ENCODE measurements around the gene AK9. TPM values are rescaled to one million over a fixed set of nuclear protein-coding genes. Genes with fewer than 3 reads are reported as not detected.
"Not testable (repeated sequence)": the region's sequence is repeated elsewhere in the genome, so short reads cannot be mapped to it uniquely, and the experiment has no call there.

Gene AK9
- total RNA-seq: 8.1 TPM
- 1 to 10 TPM; 4.3 to 8.2 (median 5.7) TPM for polyA plus RNA-seq

GRCh38 chr6:109690737-109691621, at the start of gene AK9, which contains the start of gene FIG4:
Gene AK9, minus strand, starts transcription at chr6:109691202. Its CDS starts 15,457 bp downstream, at chr6:109675745.
Gene FIG4, plus strand, starts transcription at chr6:109691296. Its CDS starts 140 bp downstream, at chr6:109691436.
- peaks cover 5 to 42% (median 17%) of the 10 kb centered on the region in 4 donors for H3K4me1 Mint-ChIP-seq
- Histone ChIP-seq H3K27ac (ENCODE audit: insufficient read depth, low read length, poor library complexity, severe bottlenecking) (peak within 1 kb of the TSS; percentile 73), H3K36me3 (ENCODE audit: control insufficient read depth, insufficient read depth, low read length) (no peaks in the 10 kb centered on the region), H3K9me3 (ENCODE audit: control insufficient read depth in 2 of 2, low read length in 2 of 2) (no peaks in the 10 kb centered on the region), H3K4me1 (ENCODE audit: control insufficient read depth, insufficient read depth, low read length, poor library complexity, severe bottlenecking) (peaks cover 17% of the 10 kb centered on the region), H3K4me3 (ENCODE audit: low read depth, low read length) (peak within 1 kb of the TSS; percentile 98), H3K27me3 (ENCODE audit: control insufficient read depth, insufficient read depth, low read length) (no peaks in the 10 kb centered on the region)
- no peaks in the 10 kb centered on the region for H3K9me3 Mint-ChIP-seq
- H3K36me3 Mint-ChIP-seq: peaks cover 7% of the 10 kb centered on the region
- no peaks in the 10 kb centered on the region for H3K27me3 Mint-ChIP-seq
- peak within 1 kb of the TSS; percentile 93 to 96 (median 96) for H3K27ac Mint-ChIP-seq
- peak; percentile 82 to 91 (median 86) for DNase-seq
- peak within 1 kb of the TSS; percentile 94 to 99 (median 98) for H3K4me3 Mint-ChIP-seq
- peak; percentile 98 for ATAC-seq (ENCODE audit: low read depth in 2 of 2)

- Mint-ChIP-seq H3K9me3 (peaks cover 0 to 2% (median 0%) of the 10 kb centered on the region in 7 donors), H3K4me3 (no peak overlapping the region), H3K27me3 (no peaks in the 10 kb centered on the region), H3K36me3 (peaks cover 65% of the 10 kb centered on the region), H3K4me1 (no peaks in the 10 kb centered on the region), H3K27ac (no peak overlapping the region)
- H3K4me1 ChIP-seq (ENCODE audit: control insufficient read depth, insufficient read depth, low read length, poor library complexity, severe bottlenecking): no peaks in the 10 kb centered on the region
- ATAC-seq (ENCODE audit: low read depth in 2 of 2) (no peak), DNase-seq (no peak)
- H3K9me3 ChIP-seq (ENCODE audit: control insufficient read depth in 2 of 2, low read length in 2 of 2): no peaks in the 10 kb centered on the region
- H3K27me3 ChIP-seq (ENCODE audit: control insufficient read depth, insufficient read depth, low read length): no peaks in the 10 kb centered on the region
- H3K27ac ChIP-seq (ENCODE audit: insufficient read depth, low read length, poor library complexity, severe bottlenecking): no peak overlapping the region
- peaks cover 16% of the 10 kb centered on the region for H3K36me3 ChIP-seq (ENCODE audit: control insufficient read depth, insufficient read depth, low read length)
- H3K4me3 ChIP-seq (ENCODE audit: low read depth, low read length): no peak overlapping the region
These were observed 49.8 kb upstream of the AK9 start for GRCh38 chr6:109740787-109741186.

- Mint-ChIP-seq H3K4me1 (no peaks in the 10 kb centered on the region), H3K36me3 (peaks cover 67% of the 10 kb centered on the region), H3K27ac (peak overlapping the region in 1 of 3 donors; percentile 52), H3K27me3 (no peaks in the 10 kb centered on the region), H3K4me3 (no peak overlapping the region), H3K9me3 (peaks cover 0 to 2% (median 0%) of the 10 kb centered on the region in 7 donors)
- Histone ChIP-seq H3K27me3 (ENCODE audit: control insufficient read depth, insufficient read depth, low read length) (no peaks in the 10 kb centered on the region), H3K27ac (ENCODE audit: insufficient read depth, low read length, poor library complexity, severe bottlenecking) (no peak overlapping the region), H3K4me1 (ENCODE audit: control insufficient read depth, insufficient read depth, low read length, poor library complexity, severe bottlenecking) (no peaks in the 10 kb centered on the region), H3K9me3 (ENCODE audit: control insufficient read depth in 2 of 2, low read length in 2 of 2) (no peaks in the 10 kb centered on the region), H3K36me3 (ENCODE audit: control insufficient read depth, insufficient read depth, low read length) (peaks cover 23% of the 10 kb centered on the region), H3K4me3 (ENCODE audit: low read depth, low read length) (no peak overlapping the region)
- no peak for ATAC-seq (ENCODE audit: low read depth in 2 of 2)
- DNase-seq: no peak
These were observed 48.7 kb upstream of the AK9 start for GRCh38 chr6:109739686-109740085.

- H3K27ac Mint-ChIP-seq: peak overlapping the region in 1 of 3 donors; percentile 6
- ATAC-seq (ENCODE audit: low read depth in 2 of 2): no peak
These were observed 47.7 kb upstream of the AK9 start for GRCh38 chr6:109738667-109739066.

GRCh38 chr6:109738255-109738654, 47.3 kb upstream of the AK9 start:
- H3K4me3 ChIP-seq (ENCODE audit: low read depth, low read length): no peak overlapping the region
- H3K27ac Mint-ChIP-seq: peak overlapping the region in 1 of 3 donors; percentile 54
- no peaks in the 10 kb centered on the region for H3K9me3 ChIP-seq (ENCODE audit: control insufficient read depth in 2 of 2, low read length in 2 of 2)
- H3K4me1 ChIP-seq (ENCODE audit: control insufficient read depth, insufficient read depth, low read length, poor library complexity, severe bottlenecking): no peaks in the 10 kb centered on the region
- H3K27ac ChIP-seq (ENCODE audit: insufficient read depth, low read length, poor library complexity, severe bottlenecking): no peak overlapping the region
- H3K4me1 Mint-ChIP-seq: no peaks in the 10 kb centered on the region
- H3K9me3 Mint-ChIP-seq: peaks cover 0 to 2% (median 0%) of the 10 kb centered on the region in 7 donors
- no peak overlapping the region for H3K4me3 Mint-ChIP-seq
- no peaks in the 10 kb centered on the region for H3K27me3 ChIP-seq (ENCODE audit: control insufficient read depth, insufficient read depth, low read length)
- H3K36me3 Mint-ChIP-seq: peaks cover 60% of the 10 kb centered on the region
- no peaks in the 10 kb centered on the region for H3K27me3 Mint-ChIP-seq
- no peak for ATAC-seq (ENCODE audit: low read depth in 2 of 2)
- DNase-seq: no peak
- H3K36me3 ChIP-seq (ENCODE audit: control insufficient read depth, insufficient read depth, low read length): peaks cover 21% of the 10 kb centered on the region

More at GRCh38 chr6:109738667-109739066, 47.7 kb upstream of the AK9 start:
- Mint-ChIP-seq H3K4me3 (no peak overlapping the region), H3K27me3 (no peaks in the 10 kb centered on the region), H3K4me1 (no peaks in the 10 kb centered on the region), H3K36me3 (peaks cover 61% of the 10 kb centered on the region), H3K9me3 (peaks cover 0 to 2% (median 0%) of the 10 kb centered on the region in 7 donors)
- no peaks in the 10 kb centered on the region for H3K27me3 ChIP-seq (ENCODE audit: control insufficient read depth, insufficient read depth, low read length)
- H3K27ac ChIP-seq (ENCODE audit: insufficient read depth, low read length, poor library complexity, severe bottlenecking): no peak overlapping the region
- peaks cover 23% of the 10 kb centered on the region for H3K36me3 ChIP-seq (ENCODE audit: control insufficient read depth, insufficient read depth, low read length)
- no peak for DNase-seq
- H3K4me3 ChIP-seq (ENCODE audit: low read depth, low read length): no peak overlapping the region
- no peaks in the 10 kb centered on the region for H3K4me1 ChIP-seq (ENCODE audit: control insufficient read depth, insufficient read depth, low read length, poor library complexity, severe bottlenecking)
- H3K9me3 ChIP-seq (ENCODE audit: control insufficient read depth in 2 of 2, low read length in 2 of 2): no peaks in the 10 kb centered on the region

GRCh38 chr6:109736273-109737025, 45.4 kb upstream of the AK9 start:
- DNase-seq (no peak), ATAC-seq (ENCODE audit: low read depth in 2 of 2) (no peak)
- H3K27me3 ChIP-seq (ENCODE audit: control insufficient read depth, insufficient read depth, low read length): no peaks in the 10 kb centered on the region
- no peak overlapping the region for H3K4me3 ChIP-seq (ENCODE audit: low read depth, low read length)
- Mint-ChIP-seq H3K9me3 (peaks cover 0 to 2% (median 0%) of the 10 kb centered on the region in 7 donors), H3K27ac (no peak overlapping the region), H3K4me1 (no peaks in the 10 kb centered on the region), H3K27me3 (no peaks in the 10 kb centered on the region), H3K36me3 (peaks cover 57% of the 10 kb centered on the region), H3K4me3 (no peak overlapping the region)
- H3K36me3 ChIP-seq (ENCODE audit: control insufficient read depth, insufficient read depth, low read length): peaks cover 21% of the 10 kb centered on the region
- H3K27ac ChIP-seq (ENCODE audit: insufficient read depth, low read length, poor library complexity, severe bottlenecking): no peak overlapping the region
- H3K9me3 ChIP-seq (ENCODE audit: control insufficient read depth in 2 of 2, low read length in 2 of 2): no peaks in the 10 kb centered on the region
- no peaks in the 10 kb centered on the region for H3K4me1 ChIP-seq (ENCODE audit: control insufficient read depth, insufficient read depth, low read length, poor library complexity, severe bottlenecking)

GRCh38 chr6:109725250-109725649, 34.2 kb upstream of the AK9 start:
- not testable (repeated sequence) for H3K27me3 Mint-ChIP-seq; H3K4me3 Mint-ChIP-seq; H3K27ac ChIP-seq (ENCODE audit: insufficient read depth, low read length, poor library complexity, severe bottlenecking); H3K4me1 Mint-ChIP-seq; ATAC-seq (ENCODE audit: low read depth in 2 of 2); H3K9me3 ChIP-seq (ENCODE audit: control insufficient read depth in 2 of 2, low read length in 2 of 2); H3K27ac Mint-ChIP-seq; H3K4me3 ChIP-seq (ENCODE audit: low read depth, low read length); DNase-seq; H3K9me3 Mint-ChIP-seq; H3K27me3 ChIP-seq (ENCODE audit: control insufficient read depth, insufficient read depth, low read length); H3K36me3 ChIP-seq (ENCODE audit: control insufficient read depth, insufficient read depth, low read length); H3K4me1 ChIP-seq (ENCODE audit: control insufficient read depth, insufficient read depth, low read length, poor library complexity, severe bottlenecking)
- H3K36me3 Mint-ChIP-seq: peaks cover 53% of the 10 kb centered on the region

All from CD4-positive, CD25-positive, alpha-beta regulatory T cell (primary cell).